Heart right ventricle (tissue), 16 donors: ENCODE measurements around the gene ZNF385D. TPM values are rescaled to one million over a fixed set of nuclear protein-coding genes. Genes with fewer than 3 reads are reported as not detected.

ENCODE experiments used
- ATAC-seq, 8 donors: fragments of 200-7000 bp; cut with Tn5 transposase; one replicate each; pipeline ENCODE4 v1.9.1; 2020; ENCODE audit warnings: mild to moderate bottlenecking in 8 of 8, moderate library complexity in 8 of 8, moderate number of reproducible peaks in 1 of 8
- DNase-seq, 2 donors: peaks; one replicate each; pipeline ENCODE4 v3.0.0-alpha.2; 2020
- H3K27ac ChIP-seq, 10 donors: fragments of 200-600 bp; sonication (generic) in 2 of 10; one replicate each; pipeline versions ENCODE4 v1.5.0 to v1.8.0; 2020 to 2022; ENCODE audit warnings: mild to moderate bottlenecking in 3 of 10
- H3K27me3 ChIP-seq, 7 donors: fragments of 200-600 bp; one replicate each; pipeline ENCODE4 v1.8.0; 2021 to 2022; ENCODE audit warnings: mild to moderate bottlenecking in 2 of 7
- H3K36me3 ChIP-seq, 9 donors: fragments of 200-600 bp; sonication (generic) in 1 of 9; one replicate each; pipeline versions ENCODE4 v1.5.0 to v1.8.0; 2020 to 2022; ENCODE audit warnings: mild to moderate bottlenecking in 2 of 9
- H3K4me1 ChIP-seq, 9 donors: fragments of 200-600 bp; sonication (generic) in 1 of 9; one replicate each; pipeline versions ENCODE4 v1.5.0 to v1.8.0; 2020 to 2022; ENCODE audit warnings: mild to moderate bottlenecking in 4 of 9
- H3K4me3 ChIP-seq, 10 donors: fragments of 200-600 bp; sonication (generic) in 2 of 10; one replicate each; pipeline versions ENCODE4 v1.5.0 to v1.8.0; 2020 to 2022; ENCODE audit warnings: mild to moderate bottlenecking in 7 of 10, moderate library complexity in 2 of 10
- H3K9me3 ChIP-seq, 11 donors: fragments of 200-600 bp in 10 of 11; sonication (generic) in 2 of 11; one replicate each; pipeline versions ENCODE4 v1.5.0 to v1.8.0; 2013 to 2022; ENCODE audit warnings: mild to moderate bottlenecking in 2 of 11, control low read depth in 1 of 11, moderate library complexity in 1 of 11
- WGBS, 2 donors: extraction: QIAGEN DNeasy Blood & Tissue Kit; methylation state at CpG; one replicate each; pipeline ENCODE4 v1.1.7; 2013; ENCODE audit warnings: inconsistent platforms in 1 of 2; 5-methylcytosine and 5-hydroxymethylcytosine counted together
- intact Hi-C, 10 donors: fragments of 100-400 bp; cut with DNase I; formaldehyde crosslinking; loops; one replicate each; pipeline versions ENCODE4 v1.11.1 to v1.14.2; 2022
- polyA plus RNA-seq, 2 donors: library from polyadenylated mRNA; stranded (reverse); fragments of 200-250 nt; gene quantifications; one replicate each; pipeline ENCODE4 v1.2.3, GENCODE V29; 2013
- total RNA-seq, 10 donors: library from RNA; stranded (reverse); fragmentation: NEBNext Ultra II Directional in 3 of 10; extraction: Animal tissue kit (Norgen Biotek cat#: 25700) in 3 of 10; gene quantifications; one replicate each; pipeline versions ENCODE4 v1.2.1 to v1.2.4, GENCODE V29; 2021 to 2023
- TF ChIP-seq, protein P1 (sequence below), 9 donors: fragments of 200-600 bp; sonication (generic) in 2 of 9; IDR thresholded peaks; one replicate each; pipeline versions ENCODE4 v1.5.0 to v1.8.0; 2021 to 2022; ENCODE audit warnings: antibody characterized with exemption in 9 of 9, mild to moderate bottlenecking in 5 of 9, moderate library complexity in 1 of 9
- donor health status: Arrhythmogenic right ventricular cardiomyopathy.
- donor health status: ischemic (EF 13 %, LVEDD 7.1; RV severe dilation, severe dysfunction).
- donor health status: healthy with polysubstance abuse.
- donor health status: DM: no; HTN: yes; CAD: no.
- donor health status: DM: no; HTN: no; CAD: no.
- donor health status: ischemic (EF 25% LVEDD 6.9; RV normal size, moderate dysfunction).
- donor health status: ischemic (EF 25% LVEDD 5.7; RV mildly dilated, moderate dysfunction).
- donor health status: healthy.
- donor health status: DM: yes; HTN: yes; CAD: no.
- donor health status: Ischemic cardiomyopathy.
- donor health status: ischemic (EF 35%, LVEDD 5.7; RV mildly dilated, moderate dysfunction).
- donor health status: nonischemic (EF 11% LVEDD 7.7; RV severe dilation, severe dysfunction).
- donor health status: DM: yes; HTN: yes; CAD: no.
- donor health status: PGD.
- donor health status: ischemic (EF 29% LVEDD 5.4; RV normal size, mild dysfunction).
- donor health status: nonischemic (EF 23%, LVEDD 6.1; RV moderate dilation, normal function).

ZNF385D gene
- total and polyA plus RNA-seq, 12 donors, result 3.0 to 24.9 (median 7.2) TPM

DNA sequence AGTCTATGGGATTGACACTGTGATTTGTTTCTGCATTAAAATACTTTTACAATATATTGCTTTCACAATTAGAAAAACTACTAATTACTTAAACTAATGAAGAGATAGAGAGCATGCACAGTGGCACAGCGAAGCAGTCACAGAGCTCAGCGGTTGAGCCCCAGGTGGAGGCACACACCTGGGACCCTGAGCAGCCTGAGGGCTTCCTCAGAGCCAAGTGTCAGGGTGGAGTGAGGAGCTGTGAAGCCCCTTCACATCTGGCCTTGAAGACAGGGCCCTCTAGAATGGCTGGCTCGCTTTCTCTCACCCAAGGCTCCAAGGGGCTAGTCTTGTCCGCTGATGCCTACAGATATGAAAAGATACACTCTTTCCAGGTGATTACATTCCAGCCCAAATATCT, 287.7 kb downstream of the ZNF385D start:
- TF ChIP-seq, protein P1, sequence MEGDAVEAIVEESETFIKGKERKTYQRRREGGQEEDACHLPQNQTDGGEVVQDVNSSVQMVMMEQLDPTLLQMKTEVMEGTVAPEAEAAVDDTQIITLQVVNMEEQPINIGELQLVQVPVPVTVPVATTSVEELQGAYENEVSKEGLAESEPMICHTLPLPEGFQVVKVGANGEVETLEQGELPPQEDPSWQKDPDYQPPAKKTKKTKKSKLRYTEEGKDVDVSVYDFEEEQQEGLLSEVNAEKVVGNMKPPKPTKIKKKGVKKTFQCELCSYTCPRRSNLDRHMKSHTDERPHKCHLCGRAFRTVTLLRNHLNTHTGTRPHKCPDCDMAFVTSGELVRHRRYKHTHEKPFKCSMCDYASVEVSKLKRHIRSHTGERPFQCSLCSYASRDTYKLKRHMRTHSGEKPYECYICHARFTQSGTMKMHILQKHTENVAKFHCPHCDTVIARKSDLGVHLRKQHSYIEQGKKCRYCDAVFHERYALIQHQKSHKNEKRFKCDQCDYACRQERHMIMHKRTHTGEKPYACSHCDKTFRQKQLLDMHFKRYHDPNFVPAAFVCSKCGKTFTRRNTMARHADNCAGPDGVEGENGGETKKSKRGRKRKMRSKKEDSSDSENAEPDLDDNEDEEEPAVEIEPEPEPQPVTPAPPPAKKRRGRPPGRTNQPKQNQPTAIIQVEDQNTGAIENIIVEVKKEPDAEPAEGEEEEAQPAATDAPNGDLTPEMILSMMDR (IDR thresholded peaks at IDR 0.05), result no peak
- H3K27ac ChIP-seq, result no peak overlapping the region
- H3K4me1 ChIP-seq, result no peaks in the 10 kb centered on the region
- peaks cover 0 to 7% (median 0%) of the 10 kb centered on the region in 11 donors for H3K9me3 ChIP-seq
- no peak overlapping the region for H3K4me3 ChIP-seq
- no peaks in the 10 kb centered on the region for H3K27me3 ChIP-seq
- ATAC-seq, result no peak
- no peak for DNase-seq
- H3K36me3 ChIP-seq, result peaks cover 0 to 11% (median 0%) of the 10 kb centered on the region in 9 donors
- intact Hi-C loops, result no loop called here
- WGBS, 2 donors, result 95 to 100% methylated on average over 4 of the region's 4 CpGs

DNA sequence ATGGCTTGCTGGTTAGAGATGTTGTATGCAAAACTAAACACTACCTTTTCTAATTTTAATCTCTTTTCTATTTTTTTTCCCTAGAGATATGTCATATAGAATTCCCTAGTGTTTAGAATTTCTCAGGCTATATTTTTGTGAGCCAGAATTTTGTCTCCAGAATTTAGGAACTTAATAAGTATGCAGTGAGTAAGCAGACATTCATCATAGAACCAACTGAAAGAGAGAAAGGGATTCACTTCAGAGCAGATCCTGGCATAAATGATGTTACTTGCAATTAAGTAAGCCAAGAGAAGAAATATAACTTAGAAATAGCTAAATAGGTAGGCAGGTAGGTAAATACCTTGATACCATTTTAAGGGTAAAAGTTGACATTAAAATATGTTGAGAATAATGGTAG, 288.9 kb downstream of the ZNF385D start:
- TF ChIP-seq, protein P1 (IDR thresholded peaks at IDR 0.05), result no peak
- Histone ChIP-seq H3K4me3 (no peak overlapping the region), H3K4me1 (no peaks in the 10 kb centered on the region), H3K27ac (no peak overlapping the region), H3K36me3 (peaks cover 0 to 14% (median 0%) of the 10 kb centered on the region in 9 donors), H3K9me3 (peaks cover 0 to 10% (median 0%) of the 10 kb centered on the region in 11 donors), H3K27me3 (no peaks in the 10 kb centered on the region)
- no peak for DNase-seq
- ATAC-seq, result no peak
- intact Hi-C loops, result no loop called here

DNA sequence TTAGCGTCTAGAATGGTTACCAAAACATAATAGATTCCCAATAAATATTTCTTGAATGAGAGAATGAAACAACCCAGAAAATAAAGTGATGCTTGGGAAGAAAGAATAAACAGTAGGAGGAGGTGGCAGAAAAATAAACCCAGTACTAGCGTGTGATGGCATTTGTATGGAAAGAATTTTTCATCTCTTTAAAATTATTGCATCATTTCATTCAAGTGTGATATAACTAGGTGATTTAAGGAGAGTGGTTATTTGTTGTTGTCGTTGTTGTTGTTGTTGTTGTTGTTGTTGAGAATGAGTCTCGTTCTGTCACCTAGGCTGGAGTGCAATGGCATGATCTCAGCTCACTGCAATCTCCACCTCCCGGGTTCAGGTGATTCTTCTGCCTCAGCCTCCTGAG, 293.9 kb downstream of the ZNF385D start:
- WGBS, 2 donors, result 90 to 95% methylated on average over 5 of the region's 5 CpGs
- no peaks in the 10 kb centered on the region for H3K27me3 ChIP-seq
- H3K4me3 ChIP-seq, result no peak overlapping the region
- ATAC-seq (no peak), DNase-seq (no peak)
- peaks cover 0 to 14% (median 0%) of the 10 kb centered on the region in 9 donors for H3K36me3 ChIP-seq
- H3K9me3 ChIP-seq, result peaks cover 0 to 32% (median 11%) of the 10 kb centered on the region in 11 donors
- H3K4me1 ChIP-seq, result no peaks in the 10 kb centered on the region
- intact Hi-C loops, result no loop called here
- TF ChIP-seq, protein P1 (IDR thresholded peaks at IDR 0.05), result no peak
- H3K27ac ChIP-seq, result no peak overlapping the region

DNA sequence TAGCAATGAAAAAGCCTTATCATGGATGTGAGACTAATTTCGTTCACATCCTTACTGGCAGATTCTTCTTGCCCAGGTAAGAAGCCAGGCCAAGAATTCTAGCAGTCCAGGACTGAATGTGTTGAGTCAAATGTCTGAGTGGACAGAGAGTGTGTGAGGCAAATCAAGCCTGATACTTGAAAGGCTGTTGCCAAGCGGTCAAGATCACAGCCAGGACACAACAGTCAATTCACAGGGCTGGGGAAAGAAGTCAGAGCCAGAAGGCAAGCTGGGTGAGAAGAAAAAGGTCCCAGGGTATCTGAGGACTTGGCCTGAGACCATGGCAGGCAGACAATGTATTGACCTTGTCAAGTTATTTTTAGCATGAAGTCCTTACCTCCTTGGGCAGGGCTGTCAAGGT, 301.3 kb downstream of the ZNF385D start:
- TF ChIP-seq, protein P1 (IDR thresholded peaks at IDR 0.05), result no peak
- WGBS, 2 donors, result 20 to 41% methylated on average over 2 of the region's 2 CpGs
- H3K4me1 ChIP-seq, result peaks cover 0 to 41% (median 20%) of the 10 kb centered on the region in 9 donors
- H3K27ac ChIP-seq, result peak overlapping the region in 1 of 10 donors; percentile 24
- H3K9me3 ChIP-seq, result peaks cover 0 to 20% (median 8%) of the 10 kb centered on the region in 11 donors
- DNase-seq, result peak; percentile 13 to 15
- H3K4me3 ChIP-seq, result no peak overlapping the region
- peak in 5 of 8 donors; percentile 53 to 93 (median 75) for ATAC-seq
- intact Hi-C loops, result loop anchor here in 1 of 10 donors (10.0 kb wide), 1 partner anchor 295 kb away; no protein-coding TSS in a partner anchor
- H3K36me3 ChIP-seq, result no peaks in the 10 kb centered on the region
- H3K27me3 ChIP-seq, result no peaks in the 10 kb centered on the region
